ENCODE data around the gene ASAH2.
A peak's percentile ranks its signal among the peaks of the same experiment; 100 is the strongest.
"Not testable (repeated sequence)": the region's sequence is repeated elsewhere in the genome, so short reads cannot be mapped to it uniquely, and the experiment has no call there.

Gene ASAH2

GRCh38 chr10:50251394-50251793 lies at the start of gene ASAH2:
Gene ASAH2 (minus strand): TSS chr10:50251516. CDS start chr10:50248610, 2,906 bp downstream.
- no peak for DNase-seq

- DNase-seq: no peak
These were observed 48.8 kb upstream of the ASAH2 start for GRCh38 chr10:50299948-50300669.

GRCh38 chr10:50295367-50295766 lies 44.1 kb upstream of the ASAH2 start:
- peak; percentile 12 to 39 for DNase-seq

- no peak for DNase-seq
These were observed 43.3 kb upstream of the ASAH2 start for GRCh38 chr10:50294582-50294981.

- DNase-seq: no peak
These were observed 42.4 kb upstream of the ASAH2 start for GRCh38 chr10:50293513-50294313.

GRCh38 chr10:50291261-50291850 lies 40.0 kb upstream of the ASAH2 start:
- no peak for DNase-seq

GRCh38 chr10:50289196-50289595 lies 37.9 kb upstream of the ASAH2 start:
- no peak for DNase-seq

- no peak for DNase-seq
These were observed 35.9 kb upstream of the ASAH2 start for GRCh38 chr10:50286996-50287803.

- no peak for DNase-seq
These were observed 35.2 kb upstream of the ASAH2 start for GRCh38 chr10:50286517-50286916.

GRCh38 chr10:50281967-50282522 lies 30.7 kb upstream of the ASAH2 start:
- DNase-seq: no peak

- no peak for DNase-seq
These were observed 30.1 kb upstream of the ASAH2 start for GRCh38 chr10:50281210-50281966.

- no peak for DNase-seq
These were observed 28.9 kb upstream of the ASAH2 start for GRCh38 chr10:50280049-50280841.

GRCh38 chr10:50279489-50279888 lies 28.2 kb upstream of the ASAH2 start:
- no peak for DNase-seq

GRCh38 chr10:50275650-50276235 lies 24.4 kb upstream of the ASAH2 start:
- DNase-seq: peak in 1 of 2 experiments; percentile 32

GRCh38 chr10:50272531-50272930 lies 21.2 kb upstream of the ASAH2 start:
- no peak for DNase-seq

GRCh38 chr10:50271564-50272250 lies 20.4 kb upstream of the ASAH2 start:
- DNase-seq: no peak

- not testable (repeated sequence) for DNase-seq
These were observed 16.6 kb upstream of the ASAH2 start for GRCh38 chr10:50267877-50268276.

- peak in 1 of 2 experiments; percentile 25 for DNase-seq
These were observed 11.3 kb upstream of the ASAH2 start for GRCh38 chr10:50262625-50263024.

- DNase-seq: peak; percentile 1 to 8
These were observed 9.5 kb upstream of the ASAH2 start for GRCh38 chr10:50260791-50261281.

- DNase-seq: no peak
These were observed 3.2 kb upstream of the ASAH2 start for GRCh38 chr10:50254479-50254878.
